OCI-LY1 (cell line): ENCODE data around the gene CABCOCO1.

Experiments used
- H2AFZ ChIP-seq: fragments of 200-600 bp; sonication (generic), shearing (Covaris generic); 2 replicates; pipeline ENCODE4 v1.6.0; 2014; ENCODE audit warnings: antibody characterized with exemption, mild to moderate bottlenecking, low read length
- H3F3A ChIP-seq: fragments of 200-600 bp; sonication (generic), shearing (Covaris generic); 2 replicates; pipeline ENCODE4 v1.6.0; 2014; ENCODE audit warnings: mild to moderate bottlenecking, antibody characterized with exemption, low read length, moderate library complexity; ENCODE audit not compliant: insufficient read depth
- H3K27ac ChIP-seq: fragments of 200-600 bp; sonication (generic); 2 replicates; pipeline ENCODE4 v1.5.1; 2014; ENCODE audit warnings: low read length, mixed run types, mild to moderate bottlenecking, low read depth; ENCODE audit not compliant: poor library complexity, severe bottlenecking
- H3K27me3 ChIP-seq: fragments of 200-600 bp; sonication (generic); 2 replicates; pipeline ENCODE4 v1.6.0; 2014; ENCODE audit warnings: antibody characterized with exemption, mild to moderate bottlenecking, low read length, moderate library complexity; ENCODE audit not compliant: insufficient read depth
- H3K36me3 ChIP-seq: fragments of 200-600 bp; sonication (generic); 2 replicates; pipeline ENCODE4 v1.6.1; 2014; ENCODE audit warnings: mild to moderate bottlenecking, antibody characterized with exemption, low read length, moderate library complexity, mixed read lengths; ENCODE audit not compliant: insufficient read depth
- H3K4me1 ChIP-seq: fragments of 200-600 bp; sonication (generic); 2 replicates; pipeline ENCODE4 v1.5.1; 2014; ENCODE audit warnings: mild to moderate bottlenecking, low read length, moderate library complexity; ENCODE audit not compliant: insufficient read depth, severe bottlenecking
- H3K4me2 ChIP-seq: fragments of 200-600 bp; sonication (generic), shearing (Covaris generic); 2 replicates; pipeline ENCODE4 v1.6.1; 2014; ENCODE audit warnings: low read length
- H3K4me3 ChIP-seq: fragments of 200-600 bp; sonication (generic); 2 replicates; pipeline ENCODE4 v1.5.1; 2014; ENCODE audit warnings: low read length, low read depth, mild to moderate bottlenecking, mixed read lengths; ENCODE audit not compliant: poor library complexity, severe bottlenecking
- H3K79me2 ChIP-seq: fragments of 200-600 bp; shearing (Covaris generic); 2 replicates; pipeline ENCODE4 v1.6.1; 2016; ENCODE audit warnings: mixed run types, low read length, mixed read lengths; ENCODE audit not compliant: insufficient read depth
- H3K9ac ChIP-seq: fragments of 200-600 bp; sonication (generic), shearing (Covaris generic); 2 replicates; pipeline ENCODE4 v1.6.1; 2014; ENCODE audit warnings: mild to moderate bottlenecking, low read length, mixed read lengths
- H3K9me2 ChIP-seq: fragments of 200-600 bp; sonication (generic), shearing (Covaris generic); 2 replicates; pipeline ENCODE4 v1.6.1; 2014; ENCODE audit warnings: low read depth, mild to moderate bottlenecking, low read length, mixed read lengths
- H3K9me3 ChIP-seq: fragments of 200-600 bp; shearing (Covaris generic); 2 replicates; pipeline ENCODE4 v1.6.1; 2014; ENCODE audit warnings: low read length, mixed read lengths
- H4K20me1 ChIP-seq: fragments of 200-600 bp; sonication (generic), shearing (Covaris generic); 2 replicates; pipeline ENCODE4 v1.6.0; 2016; ENCODE audit warnings: mild to moderate bottlenecking, low read length; ENCODE audit not compliant: insufficient read depth
- CTCF ChIP-seq: fragments of 200-600 bp; sonication (generic), shearing (Covaris generic); IDR thresholded peaks from 2 replicates; pipeline ENCODE4 v1.5.1; 2017; ENCODE audit warnings: mild to moderate bottlenecking, antibody characterized with exemption, low read length, moderate library complexity, mixed read lengths
- EZH2 ChIP-seq: fragments of 200-600 bp; sonication (generic), shearing (Covaris generic); IDR thresholded peaks from 2 replicates; pipeline ENCODE4 v1.8.0; 2017; ENCODE audit warnings: borderline replicate concordance, mixed run types, mild to moderate bottlenecking, antibody characterized with exemption, low read length, moderate library complexity, mixed read lengths

CABCOCO1 gene

GRCh38 chr10:61701706-61702105 lies 39.0 kb downstream of the CABCOCO1 start:
- no peaks in the 10 kb centered on the region for H3F3A ChIP-seq
- H2AFZ ChIP-seq, result no peak overlapping the region

GRCh38 chr10:61702584-61702983 lies 39.9 kb downstream of the CABCOCO1 start:
- no peak overlapping the region for H3K27ac ChIP-seq
- no peaks in the 10 kb centered on the region for H3K79me2 ChIP-seq
- H3K9ac ChIP-seq, result no peak overlapping the region
- H3K27me3 ChIP-seq, result no peaks in the 10 kb centered on the region
- H3K4me1 ChIP-seq, result no peaks in the 10 kb centered on the region
- H3F3A ChIP-seq, result no peaks in the 10 kb centered on the region
- no peak overlapping the region for H3K4me3 ChIP-seq
- no peaks in the 10 kb centered on the region for H3K9me3 ChIP-seq
- no peaks in the 10 kb centered on the region for H3K36me3 ChIP-seq
- H3K4me2 ChIP-seq, result no peak overlapping the region
- no peaks in the 10 kb centered on the region for H3K9me2 ChIP-seq
- H2AFZ ChIP-seq, result no peak overlapping the region
- no peaks in the 10 kb centered on the region for H4K20me1 ChIP-seq
- TF ChIP-seq EZH2 (no peak), CTCF (no peak)

More at GRCh38 chr10:61701706-61702105, 39.0 kb downstream of the CABCOCO1 start:
- no peaks in the 10 kb centered on the region for H3K9me2 ChIP-seq
- H3K27me3 ChIP-seq, result no peaks in the 10 kb centered on the region
- H3K9me3 ChIP-seq, result no peaks in the 10 kb centered on the region
- H3K27ac ChIP-seq, result no peak overlapping the region
- TF ChIP-seq EZH2 (no peak), CTCF (no peak)
- H3K36me3 ChIP-seq, result no peaks in the 10 kb centered on the region
- no peak overlapping the region for H3K4me3 ChIP-seq
- H4K20me1 ChIP-seq, result no peaks in the 10 kb centered on the region
- H3K4me2 ChIP-seq, result no peak overlapping the region
- no peaks in the 10 kb centered on the region for H3K4me1 ChIP-seq
- no peaks in the 10 kb centered on the region for H3K79me2 ChIP-seq
- H3K9ac ChIP-seq, result no peak overlapping the region

GRCh38 chr10:61705022-61705613 lies 42.4 kb downstream of the CABCOCO1 start:
- Histone ChIP-seq H3K27ac (no peak overlapping the region), H3K9me3 (no peaks in the 10 kb centered on the region), H3K4me3 (no peak overlapping the region), H3K9ac (no peak overlapping the region), H3K4me1 (no peaks in the 10 kb centered on the region), H3F3A (no peaks in the 10 kb centered on the region), H3K79me2 (no peaks in the 10 kb centered on the region), H3K4me2 (no peak overlapping the region), H4K20me1 (no peaks in the 10 kb centered on the region), H2AFZ (no peak overlapping the region), H3K9me2 (no peaks in the 10 kb centered on the region), H3K27me3 (no peaks in the 10 kb centered on the region), H3K36me3 (no peaks in the 10 kb centered on the region)
- TF ChIP-seq EZH2, result no peak
- TF ChIP-seq CTCF, result no peak
